ENCODE data around the gene TGFB2.

The TGFB2 gene

GRCh38 chr1:218480137-218480536 is 135.0 kb downstream of the TGFB2 start:
- TF ChIP-seq CTCF (IDR thresholded peaks at IDR 0.05), result no peak

- no peak for TF ChIP-seq CTCF (IDR thresholded peaks at IDR 0.05)
Measured at GRCh38 chr1:218480588-218481099, 135.5 kb downstream of the TGFB2 start.

DNA sequence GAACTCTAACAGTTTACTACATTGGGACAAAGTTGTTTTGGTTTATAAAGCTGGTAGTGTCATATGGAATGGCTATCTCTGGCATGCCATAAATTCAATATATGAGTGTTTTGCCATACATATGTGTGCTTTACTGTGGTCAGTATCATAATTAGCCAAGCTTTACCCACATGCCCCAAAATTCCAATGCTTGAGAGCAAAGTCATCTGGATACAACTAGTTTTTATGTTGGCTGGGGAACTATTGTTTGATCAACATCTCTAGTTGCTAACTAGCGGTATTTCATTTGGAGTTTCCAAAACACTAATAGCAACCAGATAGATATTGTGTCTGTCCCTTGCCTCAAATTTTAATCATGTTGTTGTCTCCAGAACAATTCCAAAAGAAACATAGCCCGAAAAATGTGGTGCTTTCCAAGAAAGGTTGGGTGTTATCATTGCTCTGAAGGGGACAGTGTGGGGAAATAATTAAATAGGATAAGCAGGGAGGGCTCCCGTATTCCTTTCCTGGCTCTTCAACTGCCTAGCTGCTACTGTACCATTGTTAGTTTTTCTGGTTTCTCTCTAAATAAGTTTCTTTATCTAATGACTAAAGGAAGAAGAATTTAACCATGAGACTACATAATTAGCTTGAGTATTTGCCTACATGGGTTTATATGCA is 136.1 kb downstream of the TGFB2 start:
- no peak for TF ChIP-seq CTCF (IDR thresholded peaks at IDR 0.05)

DNA sequence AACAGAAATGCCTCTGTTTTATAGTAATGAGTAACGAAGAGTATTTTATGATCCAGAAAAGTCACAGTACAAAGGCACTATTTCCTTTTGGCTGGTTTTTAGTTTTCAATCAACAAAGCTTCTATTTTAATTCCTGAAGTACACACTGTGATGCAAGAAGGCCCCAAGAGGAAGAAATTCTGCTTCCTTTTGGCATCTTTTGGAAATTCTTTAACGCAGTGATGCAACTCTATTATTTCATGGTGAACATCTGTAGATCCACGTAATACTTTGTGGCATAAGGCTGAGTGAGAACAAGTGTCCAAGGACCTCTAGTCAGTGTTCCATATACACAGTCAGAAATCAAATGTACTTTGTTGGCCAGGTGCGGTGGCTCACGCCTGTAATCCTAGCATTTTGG is 137.5 kb downstream of the TGFB2 start:
- no peak for TF ChIP-seq CTCF (IDR thresholded peaks at IDR 0.05)

DNA sequence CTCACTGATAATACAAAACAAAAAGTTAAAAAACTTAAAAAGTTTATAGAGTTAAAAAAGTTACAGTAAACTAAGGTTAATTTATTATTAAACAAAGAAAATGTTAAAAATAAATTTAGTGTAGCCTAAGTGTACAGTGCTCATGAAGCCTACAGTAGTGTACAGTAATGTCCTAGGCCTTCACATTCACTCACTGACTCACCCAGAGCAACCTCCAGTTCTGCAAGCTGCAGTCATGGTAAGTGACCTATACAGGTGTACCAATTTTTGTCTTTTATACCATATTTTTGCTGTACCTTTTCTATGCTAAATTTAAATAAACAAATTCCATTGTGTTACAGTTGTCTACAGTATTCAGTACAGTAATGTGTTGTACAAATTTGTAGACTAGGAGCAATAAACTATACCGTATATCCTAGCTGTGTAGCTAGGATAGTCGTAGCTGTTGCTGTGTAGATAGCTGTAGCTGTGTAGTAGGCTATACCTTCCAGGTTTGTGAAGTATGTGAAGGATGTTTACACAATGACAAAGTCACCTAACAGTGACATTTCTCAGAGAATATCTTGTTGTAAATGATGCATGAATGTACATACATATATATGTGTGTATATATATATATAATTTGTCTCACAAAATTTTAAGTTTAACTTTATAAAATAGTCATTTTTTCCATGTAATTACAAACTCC is 140.2 kb downstream of the TGFB2 start:
- TF ChIP-seq CTCF (IDR thresholded peaks at IDR 0.05), result no peak

DNA sequence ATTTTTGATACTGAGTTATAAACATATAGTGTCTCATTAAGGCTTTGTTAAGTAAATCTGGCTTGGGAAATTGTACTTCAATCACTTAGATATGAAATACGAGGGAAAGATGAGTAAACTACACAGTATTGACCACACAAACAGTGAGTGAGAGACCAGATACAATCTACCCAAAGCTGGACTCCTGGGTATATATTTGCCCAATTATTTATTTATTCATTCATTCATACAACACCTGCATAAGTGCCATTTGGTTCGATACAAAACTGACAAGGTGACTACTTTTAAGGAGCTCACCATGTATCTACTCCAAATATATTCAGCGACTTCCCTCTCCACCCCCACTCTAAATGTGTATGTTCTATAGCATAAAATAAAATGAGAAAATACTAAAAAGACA is 143.4 kb downstream of the TGFB2 start:
- TF ChIP-seq CTCF (IDR thresholded peaks at IDR 0.05), result no peak

GRCh38 chr1:218488986-218489385 is 143.8 kb downstream of the TGFB2 start:
- no peak for TF ChIP-seq CTCF (IDR thresholded peaks at IDR 0.05)

Data from LNCAP (cell line).